HG03520 (cell line): ENCODE measurements around the gene B4GALT5.

Experiments used
- ATAC-seq: cut with Tn5 transposase; IDR thresholded peaks from one replicate; pipeline ENCODE4 v1.9.1; 2021; ENCODE audit warnings: mild to moderate bottlenecking, moderate library complexity; ENCODE audit not compliant: unreplicated experiment

Gene B4GALT5

GRCh38 chr20:49591217-49591865 lies 122.3 kb downstream of the B4GALT5 start:
- ATAC-seq: no peak

GRCh38 chr20:49590163-49591017 lies 123.3 kb downstream of the B4GALT5 start:
- no peak for ATAC-seq

GRCh38 chr20:49589747-49590146 lies 123.9 kb downstream of the B4GALT5 start:
- ATAC-seq: no peak

- ATAC-seq: no peak
These were observed 126.5 kb downstream of the B4GALT5 start for GRCh38 chr20:49587111-49587570.

GRCh38 chr20:49585585-49586245 lies 128.0 kb downstream of the B4GALT5 start:
- ATAC-seq: no peak

- no peak for ATAC-seq
These were observed 129.0 kb downstream of the B4GALT5 start for GRCh38 chr20:49584418-49585382.

GRCh38 chr20:49583669-49584417 lies 129.8 kb downstream of the B4GALT5 start:
- ATAC-seq: no peak

- no peak for ATAC-seq
These were observed 130.4 kb downstream of the B4GALT5 start for GRCh38 chr20:49583343-49583668.
